DMS153 treated with DMSO at 0.1 percent for 48 hours (cell line): ENCODE measurements around the gene ETF1.

ENCODE experiments used
- DNase-seq: peaks from one replicate; lab custom pipeline; 2025; ENCODE audit not compliant: unreplicated experiment; lab: John Stamatoyannopoulos, UW

The ETF1 gene

GRCh38 chr5:138563340-138564118 is 20.5 kb upstream of the ETF1 start:
- DNase-seq = no peak

GRCh38 chr5:138560971-138561370 is 17.9 kb upstream of the ETF1 start:
- no peak for DNase-seq

GRCh38 chr5:138559937-138560336 is 16.9 kb upstream of the ETF1 start:
- DNase-seq = no peak

GRCh38 chr5:138557677-138558076 is 14.6 kb upstream of the ETF1 start:
- DNase-seq = no peak

GRCh38 chr5:138554143-138554542 is 11.1 kb upstream of the ETF1 start:
- DNase-seq = no peak

GRCh38 chr5:138553437-138554095 is 10.5 kb upstream of the ETF1 start:
- no peak for DNase-seq

GRCh38 chr5:138552657-138553056 is 9.6 kb upstream of the ETF1 start:
- no peak for DNase-seq

- no peak for DNase-seq
Observed at GRCh38 chr5:138549414-138549813, 6.4 kb upstream of the ETF1 start.

- no peak for DNase-seq
Observed at GRCh38 chr5:138545919-138546562, 3.0 kb upstream of the ETF1 start.

GRCh38 chr5:138544181-138545134 is 1.4 kb upstream of the ETF1 start:
- no peak for DNase-seq

- DNase-seq = no peak
Observed at GRCh38 chr5:138543730-138544104, 681 bp upstream of the ETF1 start.

GRCh38 chr5:138542180-138542955 is 668 bp downstream of the ETF1 start:
- DNase-seq = no peak

GRCh38 chr5:138541511-138542179 is 1.4 kb downstream of the ETF1 start:
- no peak for DNase-seq

GRCh38 chr5:138539791-138540190 is 3.2 kb downstream of the ETF1 start:
- DNase-seq = no peak

- no peak for DNase-seq
Observed at GRCh38 chr5:138538943-138539627, 4.0 kb downstream of the ETF1 start.

- DNase-seq = no peak
Observed at GRCh38 chr5:138536665-138537315, 6.2 kb downstream of the ETF1 start.

GRCh38 chr5:138536215-138536614 is 6.8 kb downstream of the ETF1 start:
- no peak for DNase-seq
